Measurements from ENCODE around the gene KLHL22. TPM values are rescaled to one million over a fixed set of nuclear protein-coding genes. Genes with fewer than 3 reads are reported as not detected.

The KLHL22 gene
- total and polyA plus RNA-seq, 2 of the 8 experiments (the other 6 are each of a cell fraction or from before 2014, with no cell fraction given) = 9.4 to 16.2 TPM

GRCh38 chr22:20395907-20396287 is 99.7 kb downstream of the KLHL22 start (continued):
- no peak for TF ChIP-seq CHD7 (IDR thresholded peaks at IDR 0.05; ENCODE audit: insufficient replicate concordance, low read length)

All from H1 (cell line).